Liver (tissue), 9 donors: ENCODE measurements around the gene KEAP1. TPM values are rescaled to one million over a fixed set of nuclear protein-coding genes. Genes with fewer than 3 reads are reported as not detected.
A peak's percentile ranks its signal among the peaks of the same experiment; 100 is the strongest.

Experiments
- DNase-seq: peaks from one replicate; pipeline ENCODE4 v3.0.0-alpha.2; 2017; ENCODE audit warnings: low spot score
- H3K27ac ChIP-seq, 2 donors: one replicate each; pipeline ENCODE4 v1.7.0; 2013; ENCODE audit warnings: inconsistent platforms in 2 of 2, low read length in 2 of 2, control low read depth in 1 of 2, low read depth in 1 of 2, mild to moderate bottlenecking in 1 of 2
- H3K27me3 ChIP-seq, 4 donors: one replicate each; pipeline versions ENCODE4 v1.6.1 to v1.7.0; 2013; ENCODE audit warnings: low read length in 3 of 4, inconsistent platforms in 1 of 4, mild to moderate bottlenecking in 1 of 4, moderate library complexity in 1 of 4; ENCODE audit not compliant: control insufficient read depth in 4 of 4, insufficient read depth in 4 of 4
- H3K36me3 ChIP-seq, 4 donors: one replicate each; pipeline versions ENCODE4 v1.6.1 to v1.7.0; 2013; ENCODE audit warnings: low read length in 3 of 4, mild to moderate bottlenecking in 3 of 4, low read depth in 1 of 4, moderate library complexity in 1 of 4; ENCODE audit not compliant: control insufficient read depth in 4 of 4, insufficient read depth in 3 of 4
- H3K4me1 ChIP-seq, 4 donors: one replicate each; pipeline versions ENCODE4 v1.6.1 to v1.7.0; 2013; ENCODE audit warnings: low read length in 3 of 4, mild to moderate bottlenecking in 3 of 4, moderate library complexity in 1 of 4; ENCODE audit not compliant: control insufficient read depth in 4 of 4, insufficient read depth in 4 of 4
- H3K4me3 ChIP-seq, 3 donors: one replicate each; pipeline versions ENCODE4 v1.6.1 to v1.7.0; 2013; ENCODE audit warnings: low read length in 3 of 3, control low read depth in 1 of 3, low read depth in 1 of 3, mild to moderate bottlenecking in 1 of 3
- H3K9ac ChIP-seq, 2 donors: one replicate each; pipeline ENCODE4 v1.7.0; 2013; ENCODE audit warnings: low read length in 2 of 2, mild to moderate bottlenecking in 2 of 2, moderate library complexity in 2 of 2, control low read depth in 1 of 2, low read depth in 1 of 2
- H3K9me3 ChIP-seq, 4 donors: one replicate each; pipeline versions ENCODE4 v1.6.1 to v1.7.0; 2013; ENCODE audit warnings: low read length in 3 of 4; ENCODE audit not compliant: control insufficient read depth in 4 of 4
- EGR1 ChIP-seq, 2 donors: IDR thresholded peaks; 2 replicates each; pipeline ENCODE4 v1.6.1; 2016 to 2018; ENCODE audit warnings: antibody characterized with exemption in 2 of 2, low read depth in 2 of 2
- FOXA1 ChIP-seq: IDR thresholded peaks from 2 replicates; pipeline ENCODE4 v1.6.1; 2016; ENCODE audit warnings: antibody characterized with exemption
- GABPA ChIP-seq, 2 donors: IDR thresholded peaks in 1 of 2; conservative IDR thresholded peaks in 1 of 2; 2 replicates each; pipeline ENCODE4 v1.6.1; 2016; ENCODE audit warnings: antibody characterized with exemption in 2 of 2, mild to moderate bottlenecking in 1 of 2, moderate library complexity in 1 of 2
- HNF4A ChIP-seq, 2 donors: conservative IDR thresholded peaks; 2 replicates each; pipeline ENCODE4 v1.6.1; 2016; ENCODE audit warnings: antibody characterized with exemption in 2 of 2, mild to moderate bottlenecking in 2 of 2
- HNF4G ChIP-seq: IDR thresholded peaks from 2 replicates; pipeline ENCODE4 v1.6.1; 2016; ENCODE audit warnings: antibody characterized with exemption
- JUND ChIP-seq, 2 donors: IDR thresholded peaks; 2 replicates each; pipeline ENCODE4 v1.6.1; 2016; ENCODE audit warnings: antibody characterized with exemption in 2 of 2
- RAD21 ChIP-seq, 2 donors: IDR thresholded peaks; 2 replicates each; pipeline ENCODE4 v1.6.1; 2016; ENCODE audit warnings: antibody characterized with exemption in 2 of 2, mild to moderate bottlenecking in 2 of 2
- RXRA ChIP-seq, 2 donors: IDR thresholded peaks; 2 replicates each; pipeline ENCODE4 v1.6.1; 2017 to 2018; ENCODE audit warnings: antibody characterized with exemption in 2 of 2, mild to moderate bottlenecking in 1 of 2
- SP1 ChIP-seq: IDR thresholded peaks from 2 replicates; pipeline ENCODE4 v1.6.1; 2018; ENCODE audit warnings: antibody characterized with exemption, mild to moderate bottlenecking
- TAF1 ChIP-seq: conservative IDR thresholded peaks from 2 replicates; pipeline ENCODE4 v1.6.1; 2016; ENCODE audit warnings: antibody characterized with exemption, mild to moderate bottlenecking
- YY1 ChIP-seq: IDR thresholded peaks from 2 replicates; pipeline ENCODE4 v1.6.1; 2016; ENCODE audit warnings: antibody characterized with exemption, mild to moderate bottlenecking
- WGBS: extraction: QIAGEN DNeasy Blood & Tissue Kit; methylation state at CpG from one replicate; pipeline ENCODE4 v1.1.7; 2013; 5-methylcytosine and 5-hydroxymethylcytosine counted together
- polyA plus RNA-seq, 2 donors: library from polyadenylated mRNA; stranded (reverse) in 1 of 2; unstranded in 1 of 2; fragments of 200-250 nt in 1 of 2; fragments of >200 nt in 1 of 2; fragmentation: Nextera tagmentation in 1 of 2; extraction: Ambion mirVana in 1 of 2; gene quantifications; one replicate each; pipeline versions ENCODE4 v1.2.1 to v1.2.3, GENCODE V29; 2013 to 2015
- total RNA-seq, 2 donors: library from RNA; depleted of rRNA; stranded (reverse); fragments of >200 nt; gene quantifications; one replicate each; pipeline ENCODE4 v1.2.3, GENCODE V29; 2014
- TF ChIP-seq, protein P1 (sequence below): fragments of 150-350 bp; IDR thresholded peaks from 2 replicates; pipeline ENCODE4 v1.5.1; 2017; ENCODE audit warnings: improper control_type of control experiment, low read depth, low read length; ENCODE audit not compliant: missing input control
- TF ChIP-seq, protein P2 (sequence below): IDR thresholded peaks from 2 replicates; pipeline ENCODE4 v1.6.1; 2016; ENCODE audit warnings: antibody characterized with exemption
- TF ChIP-seq, protein P3 (sequence below): IDR thresholded peaks from 2 replicates; pipeline ENCODE4 v1.6.1; 2016; ENCODE audit warnings: antibody characterized with exemption
- TF ChIP-seq, protein P4 (sequence below): IDR thresholded peaks from 2 replicates; pipeline ENCODE4 v1.6.1; 2016; ENCODE audit warnings: antibody characterized with exemption, mild to moderate bottlenecking
- donor health status: healthy.
- donor health status: healthy.
- donor health status: healthy.
- donor health status: healthy.
- donor health status: healthy.

Gene KEAP1
- total and polyA plus RNA-seq, 4 donors: 44.3 to 62.3 (median 48.0) TPM

DNA sequence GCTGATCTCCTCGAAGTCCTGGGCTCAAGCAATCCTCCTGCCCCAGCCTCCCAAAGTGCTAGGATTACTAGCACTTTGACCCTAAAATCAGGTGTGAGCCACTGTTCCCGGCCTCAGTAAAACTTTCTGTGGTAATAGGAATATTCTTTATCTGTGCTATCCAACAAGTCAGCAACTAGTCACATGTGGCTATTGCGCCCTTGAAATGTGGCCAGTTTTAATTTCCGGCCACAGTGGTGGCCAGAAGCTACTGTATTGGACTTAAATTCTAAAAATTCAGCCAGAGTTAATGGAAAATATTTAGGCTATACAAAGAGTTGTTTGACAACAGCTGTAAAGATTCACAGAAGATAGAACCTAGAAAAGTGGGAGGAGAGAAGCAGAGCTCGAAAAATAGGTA lies 30.0 kb downstream of the KEAP1 start:
- H3K4me3 ChIP-seq: no peak overlapping the region

DNA sequence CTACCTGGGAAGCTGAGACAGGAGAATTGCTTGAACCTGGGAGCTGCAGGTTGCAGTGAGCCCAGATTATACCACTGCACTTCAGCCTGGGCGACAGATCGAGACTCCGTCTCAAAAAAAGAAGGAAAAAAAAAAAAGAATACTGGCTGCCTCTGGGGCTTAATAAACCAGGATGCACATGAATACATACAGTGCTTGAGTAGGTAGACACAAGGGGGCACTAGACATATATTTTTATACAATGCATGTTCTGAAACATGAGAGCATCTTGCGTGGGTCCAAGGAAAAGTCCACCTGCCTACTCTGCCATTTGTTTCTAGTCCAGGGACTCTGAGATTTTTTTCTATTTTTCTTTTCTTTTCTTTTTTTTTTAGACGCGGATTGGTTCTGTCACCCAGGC lies 31.2 kb downstream of the KEAP1 start:
- WGBS: 45% methylated on average over 6 of the region's 6 CpGs
- H3K4me3 ChIP-seq: no peak overlapping the region
- H3K27ac ChIP-seq: no peak overlapping the region
- no peaks in the 10 kb centered on the region for H3K9me3 ChIP-seq
- TF ChIP-seq RAD21 (IDR thresholded peaks at IDR 0.05) (peak; percentile 31 to 38), HNF4G (no peak)
- TF ChIP-seq, protein P1, sequence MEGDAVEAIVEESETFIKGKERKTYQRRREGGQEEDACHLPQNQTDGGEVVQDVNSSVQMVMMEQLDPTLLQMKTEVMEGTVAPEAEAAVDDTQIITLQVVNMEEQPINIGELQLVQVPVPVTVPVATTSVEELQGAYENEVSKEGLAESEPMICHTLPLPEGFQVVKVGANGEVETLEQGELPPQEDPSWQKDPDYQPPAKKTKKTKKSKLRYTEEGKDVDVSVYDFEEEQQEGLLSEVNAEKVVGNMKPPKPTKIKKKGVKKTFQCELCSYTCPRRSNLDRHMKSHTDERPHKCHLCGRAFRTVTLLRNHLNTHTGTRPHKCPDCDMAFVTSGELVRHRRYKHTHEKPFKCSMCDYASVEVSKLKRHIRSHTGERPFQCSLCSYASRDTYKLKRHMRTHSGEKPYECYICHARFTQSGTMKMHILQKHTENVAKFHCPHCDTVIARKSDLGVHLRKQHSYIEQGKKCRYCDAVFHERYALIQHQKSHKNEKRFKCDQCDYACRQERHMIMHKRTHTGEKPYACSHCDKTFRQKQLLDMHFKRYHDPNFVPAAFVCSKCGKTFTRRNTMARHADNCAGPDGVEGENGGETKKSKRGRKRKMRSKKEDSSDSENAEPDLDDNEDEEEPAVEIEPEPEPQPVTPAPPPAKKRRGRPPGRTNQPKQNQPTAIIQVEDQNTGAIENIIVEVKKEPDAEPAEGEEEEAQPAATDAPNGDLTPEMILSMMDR: peak; percentile 24
- DNase-seq: no peak
- no peak overlapping the region for H3K9ac ChIP-seq
- H3K36me3 ChIP-seq: peaks cover 0 to 2% (median 0%) of the 10 kb centered on the region in 4 donors
- no peaks in the 10 kb centered on the region for H3K4me1 ChIP-seq
- H3K27me3 ChIP-seq: no peaks in the 10 kb centered on the region

More for the DNA sequence above, 30.0 kb downstream of the KEAP1 start:
- no peak for DNase-seq
- Histone ChIP-seq H3K27me3 (no peaks in the 10 kb centered on the region), H3K9ac (no peak overlapping the region), H3K27ac (no peak overlapping the region), H3K4me1 (no peaks in the 10 kb centered on the region), H3K9me3 (no peaks in the 10 kb centered on the region), H3K36me3 (no peaks in the 10 kb centered on the region)
- TF ChIP-seq HNF4A (conservative IDR thresholded peaks at IDR 0.05) (no peak), SP1 (no peak), YY1 (no peak), FOXA1 (no peak), RXRA (IDR thresholded peaks at IDR 0.05) (no peak), RAD21 (IDR thresholded peaks at IDR 0.05) (no peak), HNF4G (no peak), GABPA (IDR thresholded peaks at IDR 0.05 in 1 of 2, conservative IDR thresholded peaks at IDR 0.05 in 1 of 2) (no peak), EGR1 (IDR thresholded peaks at IDR 0.05; ENCODE audit: low read depth in 2 of 2) (no peak), JUND (IDR thresholded peaks at IDR 0.05) (no peak), TAF1 (no peak)
- TF ChIP-seq, protein P1: no peak
- TF ChIP-seq, protein P2, sequence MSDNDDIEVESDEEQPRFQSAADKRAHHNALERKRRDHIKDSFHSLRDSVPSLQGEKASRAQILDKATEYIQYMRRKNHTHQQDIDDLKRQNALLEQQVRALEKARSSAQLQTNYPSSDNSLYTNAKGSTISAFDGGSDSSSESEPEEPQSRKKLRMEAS: no peak
- TF ChIP-seq, protein P3, sequence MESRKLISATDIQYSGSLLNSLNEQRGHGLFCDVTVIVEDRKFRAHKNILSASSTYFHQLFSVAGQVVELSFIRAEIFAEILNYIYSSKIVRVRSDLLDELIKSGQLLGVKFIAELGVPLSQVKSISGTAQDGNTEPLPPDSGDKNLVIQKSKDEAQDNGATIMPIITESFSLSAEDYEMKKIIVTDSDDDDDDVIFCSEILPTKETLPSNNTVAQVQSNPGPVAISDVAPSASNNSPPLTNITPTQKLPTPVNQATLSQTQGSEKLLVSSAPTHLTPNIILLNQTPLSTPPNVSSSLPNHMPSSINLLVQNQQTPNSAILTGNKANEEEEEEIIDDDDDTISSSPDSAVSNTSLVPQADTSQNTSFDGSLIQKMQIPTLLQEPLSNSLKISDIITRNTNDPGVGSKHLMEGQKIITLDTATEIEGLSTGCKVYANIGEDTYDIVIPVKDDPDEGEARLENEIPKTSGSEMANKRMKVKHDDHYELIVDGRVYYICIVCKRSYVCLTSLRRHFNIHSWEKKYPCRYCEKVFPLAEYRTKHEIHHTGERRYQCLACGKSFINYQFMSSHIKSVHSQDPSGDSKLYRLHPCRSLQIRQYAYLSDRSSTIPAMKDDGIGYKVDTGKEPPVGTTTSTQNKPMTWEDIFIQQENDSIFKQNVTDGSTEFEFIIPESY: no peak
- TF ChIP-seq, protein P4, sequence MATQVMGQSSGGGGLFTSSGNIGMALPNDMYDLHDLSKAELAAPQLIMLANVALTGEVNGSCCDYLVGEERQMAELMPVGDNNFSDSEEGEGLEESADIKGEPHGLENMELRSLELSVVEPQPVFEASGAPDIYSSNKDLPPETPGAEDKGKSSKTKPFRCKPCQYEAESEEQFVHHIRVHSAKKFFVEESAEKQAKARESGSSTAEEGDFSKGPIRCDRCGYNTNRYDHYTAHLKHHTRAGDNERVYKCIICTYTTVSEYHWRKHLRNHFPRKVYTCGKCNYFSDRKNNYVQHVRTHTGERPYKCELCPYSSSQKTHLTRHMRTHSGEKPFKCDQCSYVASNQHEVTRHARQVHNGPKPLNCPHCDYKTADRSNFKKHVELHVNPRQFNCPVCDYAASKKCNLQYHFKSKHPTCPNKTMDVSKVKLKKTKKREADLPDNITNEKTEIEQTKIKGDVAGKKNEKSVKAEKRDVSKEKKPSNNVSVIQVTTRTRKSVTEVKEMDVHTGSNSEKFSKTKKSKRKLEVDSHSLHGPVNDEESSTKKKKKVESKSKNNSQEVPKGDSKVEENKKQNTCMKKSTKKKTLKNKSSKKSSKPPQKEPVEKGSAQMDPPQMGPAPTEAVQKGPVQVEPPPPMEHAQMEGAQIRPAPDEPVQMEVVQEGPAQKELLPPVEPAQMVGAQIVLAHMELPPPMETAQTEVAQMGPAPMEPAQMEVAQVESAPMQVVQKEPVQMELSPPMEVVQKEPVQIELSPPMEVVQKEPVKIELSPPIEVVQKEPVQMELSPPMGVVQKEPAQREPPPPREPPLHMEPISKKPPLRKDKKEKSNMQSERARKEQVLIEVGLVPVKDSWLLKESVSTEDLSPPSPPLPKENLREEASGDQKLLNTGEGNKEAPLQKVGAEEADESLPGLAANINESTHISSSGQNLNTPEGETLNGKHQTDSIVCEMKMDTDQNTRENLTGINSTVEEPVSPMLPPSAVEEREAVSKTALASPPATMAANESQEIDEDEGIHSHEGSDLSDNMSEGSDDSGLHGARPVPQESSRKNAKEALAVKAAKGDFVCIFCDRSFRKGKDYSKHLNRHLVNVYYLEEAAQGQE: no peak
- WGBS: 81% methylated on average over 5 of the region's 5 CpGs
